Right forelimb (tissue), 1 donor: ENCODE measurements around the gene WBP2.
"Not testable (repeated sequence)": the region's sequence is repeated elsewhere in the genome, so short reads cannot be mapped to it uniquely, and the experiment has no call there.

Experiments used
- DNase-seq: peaks from one replicate; pipeline ENCODE4 v3.0.0-alpha.2; 2018

The WBP2 gene

GRCh38 chr17:75865404-75866188, 10.5 kb upstream of the WBP2 start:
- DNase-seq, result not testable (repeated sequence)

GRCh38 chr17:75864887-75865286, 9.8 kb upstream of the WBP2 start:
- DNase-seq, result not testable (repeated sequence)

- DNase-seq, result peak; percentile 78
These were observed 9.3 kb upstream of the WBP2 start for GRCh38 chr17:75864448-75864871.

- DNase-seq, result no peak
These were observed 6.8 kb upstream of the WBP2 start for GRCh38 chr17:75861927-75862317.

GRCh38 chr17:75859358-75859757, 4.2 kb upstream of the WBP2 start:
- not testable (repeated sequence) for DNase-seq

DNA sequence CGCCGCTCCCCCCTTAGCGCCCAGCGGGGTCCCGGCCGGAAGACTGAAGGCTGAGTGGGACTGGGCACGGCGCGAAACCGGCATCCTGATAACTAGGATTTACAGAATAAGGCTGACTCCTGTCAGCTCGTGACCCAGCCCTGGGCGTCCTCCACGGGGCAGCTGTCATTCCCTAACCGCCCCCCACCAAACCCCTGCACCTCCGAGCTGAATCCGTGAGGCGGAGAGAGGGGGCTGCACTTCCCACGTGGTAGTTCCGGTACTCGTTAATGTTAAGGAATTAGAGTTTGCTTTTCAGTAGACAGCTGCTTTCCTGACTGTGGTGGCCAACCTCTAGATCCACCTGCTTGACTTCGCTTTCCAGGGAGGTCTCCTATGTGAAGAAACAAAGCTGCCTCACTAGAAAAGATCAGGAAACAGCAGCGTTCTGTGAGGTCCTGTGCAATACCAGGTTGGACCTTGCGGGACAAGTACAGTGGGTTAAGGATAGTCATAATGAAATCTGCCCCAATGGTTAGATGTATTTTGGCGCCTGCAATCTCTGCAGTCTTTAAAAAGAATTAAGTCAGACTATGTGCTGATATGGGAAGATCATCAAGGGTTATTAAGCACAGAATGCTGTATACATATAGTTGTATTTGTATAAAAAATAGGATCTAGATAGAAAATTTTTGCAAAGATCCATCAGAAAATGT, 1.1 kb upstream of the WBP2 start:
- DNase-seq, result no peak

DNA sequence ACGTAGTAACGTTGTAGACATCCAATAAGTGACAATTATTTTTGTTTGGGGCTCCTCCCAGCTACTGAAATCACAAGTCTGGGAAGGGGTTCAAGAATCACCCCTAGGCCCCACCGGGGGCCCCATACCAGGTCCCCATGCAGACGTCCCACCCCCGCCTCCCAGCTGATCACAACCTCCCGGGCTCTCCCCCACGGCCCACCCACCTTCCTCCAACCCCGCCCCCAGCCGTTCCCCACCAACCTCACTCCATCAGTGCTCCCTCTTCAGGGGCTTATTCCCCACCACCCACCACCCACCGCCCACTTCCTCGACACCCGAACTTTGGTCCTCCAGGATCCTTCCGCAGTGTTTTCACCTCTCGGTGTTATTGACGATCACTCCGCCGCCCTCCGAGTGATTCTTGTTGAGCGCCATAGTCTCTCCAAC, 240 bp downstream of the WBP2 start:
- no peak for DNase-seq

GRCh38 chr17:75854101-75854748, 910 bp downstream of the WBP2 start:
- no peak for DNase-seq

DNA sequence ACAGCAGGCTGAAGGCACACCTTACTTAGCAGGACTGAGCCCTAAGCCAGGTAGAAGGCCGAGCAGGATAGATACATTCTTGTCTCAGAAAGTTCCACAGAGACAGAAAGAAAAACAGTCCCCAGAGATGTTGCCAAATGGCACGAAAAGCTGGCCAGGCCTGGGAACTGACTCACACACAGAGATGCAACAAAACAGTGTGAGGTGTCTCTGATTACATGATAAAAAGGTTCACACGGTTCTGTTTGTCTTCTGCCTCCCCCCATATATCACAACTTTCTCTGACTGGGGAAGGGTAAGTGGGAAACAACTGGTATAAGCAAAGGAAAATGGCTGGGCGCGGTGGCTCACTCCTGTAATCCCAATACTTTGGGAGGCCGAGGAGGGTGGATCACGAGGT, 1.7 kb downstream of the WBP2 start:
- DNase-seq, result no peak

DNA sequence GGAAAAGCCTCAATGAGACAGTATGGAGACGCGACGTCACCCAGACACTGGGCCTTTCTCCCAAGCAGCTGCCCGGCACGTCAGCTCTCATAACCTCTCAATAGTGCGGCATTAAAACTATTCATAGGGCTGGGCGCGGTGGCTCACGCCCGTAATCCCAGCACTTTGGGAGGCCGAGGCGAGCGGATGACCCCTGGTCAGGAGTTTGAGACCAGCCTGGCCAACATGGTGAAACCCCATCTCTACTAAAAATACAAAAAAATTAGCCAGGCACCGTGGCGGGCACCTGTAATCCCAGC, 3.5 kb downstream of the WBP2 start:
- not testable (repeated sequence) for DNase-seq

DNA sequence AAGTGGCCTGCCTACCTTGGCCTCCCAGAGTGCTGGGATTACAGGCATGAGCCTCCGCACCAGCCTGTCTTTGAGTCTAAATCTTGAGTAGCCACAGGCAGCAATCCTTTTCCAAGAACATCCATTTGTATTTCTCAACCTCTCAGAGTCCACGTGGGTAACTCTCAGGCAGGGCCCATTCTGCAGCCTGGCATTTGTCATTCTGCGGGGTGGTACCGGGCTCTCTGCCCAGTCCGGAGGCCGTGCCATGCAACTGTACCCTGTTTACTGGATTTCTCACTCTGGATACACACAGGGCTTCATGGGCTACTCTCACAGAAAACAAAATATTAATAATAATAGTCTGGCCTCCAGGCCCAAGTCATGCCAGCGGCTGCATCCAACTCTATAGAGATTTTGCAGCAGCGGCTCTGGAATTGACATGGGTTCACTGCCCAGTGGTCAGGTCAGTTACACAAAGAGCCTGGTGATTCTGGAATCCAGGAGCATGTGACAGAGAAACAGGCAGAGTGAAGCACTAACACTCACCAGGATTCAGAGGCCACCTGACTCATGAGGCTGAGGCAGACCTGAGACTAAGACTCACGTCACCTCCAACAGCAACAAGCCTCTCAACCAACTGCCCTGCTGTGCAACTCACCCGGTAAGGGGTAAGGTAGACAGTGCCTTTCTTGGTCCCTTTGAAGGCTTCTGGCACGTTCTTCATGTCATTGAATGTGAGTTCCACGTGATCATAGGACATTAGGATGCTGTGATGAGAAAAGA, 4.0 kb downstream of the WBP2 start:
- no peak for DNase-seq

- no peak for DNase-seq
These were observed 5.4 kb downstream of the WBP2 start for GRCh38 chr17:75849724-75850123.

GRCh38 chr17:75849279-75849646, 5.9 kb downstream of the WBP2 start:
- no peak for DNase-seq

DNA sequence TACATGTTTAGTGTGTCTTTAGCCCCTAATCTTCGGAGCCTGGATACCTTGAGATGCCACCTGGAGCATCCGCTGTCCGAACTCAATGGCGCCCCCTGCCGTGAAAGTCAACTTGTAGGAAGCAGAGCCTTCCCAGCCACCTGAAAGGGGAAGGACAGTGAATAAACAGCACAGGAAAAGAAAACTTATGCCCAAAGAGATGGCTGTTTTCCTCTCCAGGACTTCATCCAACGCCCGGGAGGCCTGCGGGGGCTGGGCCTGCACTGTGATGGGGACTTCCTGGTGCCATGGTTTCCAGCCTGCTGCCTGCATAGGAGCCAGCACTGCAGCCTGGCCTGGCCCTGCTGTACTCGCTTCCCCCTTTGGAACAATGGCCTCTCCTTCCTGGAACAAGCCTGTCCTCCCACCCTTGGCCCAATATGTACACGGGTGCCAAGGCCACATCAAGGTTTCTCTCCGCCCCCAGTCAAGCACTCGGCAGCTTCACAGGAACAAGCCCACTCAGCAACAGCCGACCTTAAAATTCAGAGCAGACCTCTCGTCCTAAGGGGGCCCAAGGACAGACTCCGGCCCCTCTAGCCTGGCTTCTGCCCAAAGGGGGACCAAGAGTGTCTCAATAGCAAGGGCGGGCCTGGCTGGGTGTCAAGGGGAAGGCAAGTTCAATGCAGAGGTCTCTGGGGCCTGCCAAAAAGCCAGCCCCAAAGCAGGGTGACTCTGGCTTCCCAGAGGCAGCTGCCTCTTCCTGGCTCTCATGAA, 6.4 kb downstream of the WBP2 start:
- DNase-seq, result no peak

DNA sequence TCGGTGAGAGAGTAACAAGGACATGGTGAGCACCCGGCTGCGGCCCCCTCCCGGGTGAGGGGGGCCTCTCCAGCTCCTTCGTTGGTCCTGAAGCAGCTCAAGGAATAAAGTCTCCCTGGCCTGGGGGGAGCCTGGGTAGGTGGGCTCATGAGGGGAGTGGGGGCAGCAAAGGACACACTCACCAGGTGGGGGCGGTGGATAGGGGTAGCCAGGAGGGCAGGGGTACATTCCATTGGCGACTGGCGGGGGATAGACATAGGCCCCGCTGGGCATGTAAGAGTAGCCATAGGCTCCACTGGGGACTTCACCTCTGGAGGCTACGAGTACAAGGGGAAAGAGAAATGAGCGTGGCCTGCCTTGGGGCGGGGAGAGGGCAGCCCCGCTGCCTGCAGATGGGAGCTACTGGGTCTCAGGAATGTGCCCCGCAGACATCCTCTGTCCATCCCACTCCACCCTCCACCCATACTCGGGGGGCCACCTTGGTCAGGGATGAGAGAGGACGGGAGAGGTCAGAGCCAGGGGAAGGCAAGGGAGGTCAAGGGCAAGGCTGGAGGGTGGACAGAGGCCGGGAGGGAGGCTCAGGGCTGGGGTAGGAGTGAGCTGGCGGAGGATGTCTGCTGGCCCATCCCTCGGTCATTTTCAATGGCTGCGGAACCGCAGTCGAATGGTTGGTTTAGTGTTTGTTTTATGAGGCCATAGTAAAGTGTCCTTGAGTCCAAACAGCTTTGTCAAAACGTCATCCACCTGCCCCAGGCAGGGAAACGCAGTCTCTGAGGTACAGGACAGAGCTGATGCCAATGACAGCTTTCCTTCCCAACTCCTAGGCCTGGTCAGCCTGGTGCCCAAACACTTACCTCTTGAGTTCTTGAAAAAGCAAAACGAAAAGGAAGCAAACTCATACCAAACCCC, 7.3 kb downstream of the WBP2 start:
- DNase-seq, result no peak

DNA sequence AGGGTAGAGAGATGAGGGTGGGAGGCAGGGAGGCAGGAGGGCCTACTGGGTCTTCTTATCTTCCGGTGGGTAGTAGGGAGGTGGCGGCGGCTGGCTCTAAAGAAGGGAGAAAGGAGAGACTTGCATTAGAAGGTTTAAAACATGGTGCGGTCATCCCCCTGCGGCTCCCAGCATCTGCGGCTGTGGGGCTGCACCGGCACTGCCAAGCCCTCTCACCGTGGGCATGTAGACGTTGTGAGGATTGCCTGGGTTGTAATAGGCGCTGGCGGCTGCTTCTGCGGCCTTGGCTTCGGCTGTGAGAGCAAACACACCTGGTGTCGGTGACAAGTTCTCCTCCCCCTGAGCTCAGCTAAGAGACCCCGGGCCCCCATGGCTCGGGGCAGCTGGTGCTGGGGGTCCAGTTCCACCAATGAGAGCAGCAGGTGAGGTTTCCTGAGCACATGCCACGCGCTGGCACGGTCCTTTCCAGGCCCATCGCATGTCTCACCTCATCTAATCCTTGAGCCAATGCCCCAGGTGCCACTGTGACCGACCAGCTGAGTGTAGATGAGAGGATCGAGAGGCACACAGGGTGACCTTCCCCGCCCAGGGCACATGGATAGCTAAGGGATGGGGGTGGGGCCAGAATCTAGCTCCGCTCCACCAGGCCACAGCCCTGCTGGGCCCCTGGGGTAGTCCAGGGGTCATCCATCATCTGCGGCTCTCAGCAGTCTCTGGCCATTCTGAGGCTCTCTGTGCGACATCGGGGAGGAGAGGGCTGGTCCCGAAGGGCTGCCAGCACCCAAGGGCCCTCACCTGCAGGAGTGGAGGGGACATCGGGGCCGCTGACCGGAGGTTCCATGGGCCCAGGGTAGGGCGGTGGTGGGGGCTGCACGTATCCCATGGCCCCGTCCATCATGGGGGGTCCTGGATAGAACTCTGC, 8.2 kb downstream of the WBP2 start:
- no peak for DNase-seq

DNA sequence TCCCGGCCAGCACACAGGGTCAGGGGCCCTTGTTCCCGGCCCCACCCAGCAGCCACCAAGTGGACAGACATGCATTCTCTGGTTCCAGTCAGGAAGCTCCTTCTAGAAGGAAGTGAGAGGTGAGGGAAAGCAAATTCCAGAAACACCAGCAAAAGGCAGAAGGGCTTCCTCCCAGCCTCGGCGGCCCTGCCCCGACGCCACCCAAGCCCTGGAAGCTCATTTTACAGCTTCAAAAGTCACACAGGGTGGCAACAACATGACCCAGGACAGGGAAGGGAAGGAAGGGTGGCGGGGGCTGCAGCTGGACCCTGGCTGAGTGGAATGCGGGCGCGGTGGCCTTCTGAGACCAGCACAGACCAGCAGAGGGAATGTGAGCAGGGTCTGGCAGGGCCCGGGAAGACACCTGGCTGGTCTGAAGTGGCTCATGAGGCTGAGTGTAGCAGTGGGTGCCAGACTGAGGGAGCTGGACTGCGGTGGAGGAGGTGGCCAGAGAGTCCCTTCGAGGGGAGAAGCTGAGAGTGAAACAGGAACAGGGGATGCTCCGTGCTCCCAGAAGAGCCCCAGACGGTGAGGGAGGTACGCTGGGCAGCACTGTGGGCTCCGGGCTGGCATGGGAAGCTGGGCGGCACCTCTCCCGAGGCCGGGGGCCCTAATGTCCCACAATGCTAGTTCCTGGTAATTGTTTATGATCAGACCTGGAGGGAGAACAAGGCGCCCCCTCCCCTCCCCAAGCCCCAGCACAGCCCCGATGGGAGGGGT, 9.0 kb downstream of the WBP2 start:
- no peak for DNase-seq

- DNase-seq, result no peak
These were observed 9.9 kb downstream of the WBP2 start for GRCh38 chr17:75845058-75845711.

DNA sequence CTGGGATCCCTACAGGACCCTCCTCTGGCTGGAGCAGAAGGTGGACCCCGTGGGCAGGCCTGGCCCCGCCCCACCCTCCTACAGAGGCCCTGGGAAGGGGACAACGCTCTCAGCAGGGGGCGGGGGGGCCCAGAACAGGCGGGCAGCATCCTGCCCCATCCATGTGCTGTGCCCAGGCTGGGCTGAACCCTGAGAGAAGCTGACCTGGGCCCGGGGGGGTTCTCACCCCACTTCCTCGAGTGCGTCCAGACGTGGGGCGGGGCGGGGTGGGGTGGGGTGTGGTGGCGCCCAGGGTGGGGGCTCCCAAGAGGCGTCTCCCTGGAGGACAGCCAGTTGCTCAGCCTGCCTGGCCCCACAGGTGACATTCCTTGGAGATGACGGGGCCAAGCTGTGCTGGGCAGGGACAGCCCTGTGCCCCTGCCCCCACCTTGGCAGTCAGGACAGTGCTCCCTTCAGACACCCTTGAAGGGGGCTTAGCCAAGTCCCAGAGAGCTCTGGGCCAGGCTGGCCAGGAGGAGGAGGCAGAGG, 10.5 kb downstream of the WBP2 start:
- no peak for DNase-seq
